Endothelial cell of umbilical vein (primary cell): Measurements from ENCODE around the gene FECH.

Experiments
- EZH2 ChIP-seq: IDR thresholded peaks from 2 replicates; pipeline ENCODE4 v1.6.1; 2012; ENCODE audit warnings: borderline replicate concordance, low read depth, mild to moderate bottlenecking, moderate library complexity, low read length, inconsistent platforms; ENCODE audit not compliant: severe bottlenecking
- FOS ChIP-seq: IDR thresholded peaks from 2 replicates; pipeline ENCODE4 v1.6.1; 2011; ENCODE audit warnings: mild to moderate bottlenecking, low read length, moderate library complexity, borderline replicate concordance; ENCODE audit not compliant: insufficient read depth
- GATA2 ChIP-seq: IDR thresholded peaks from 2 replicates; pipeline ENCODE4 v1.7.0; 2011; ENCODE audit warnings: low read depth, mild to moderate bottlenecking, moderate library complexity, mixed read lengths, low read length; ENCODE audit not compliant: insufficient read length, insufficient read depth
- JUN ChIP-seq: IDR thresholded peaks from 2 replicates; pipeline ENCODE4 v1.6.1; 2011; ENCODE audit warnings: borderline replicate concordance, low read depth; ENCODE audit not compliant: insufficient read length, insufficient read depth
- MYC ChIP-seq: IDR thresholded peaks from one replicate; pipeline ENCODE4 v1.6.1; 2011; ENCODE audit warnings: mild to moderate bottlenecking, low read depth, low read length
- POLR2A ChIP-seq: IDR thresholded peaks from 2 replicates; pipeline ENCODE4 v1.6.1; 2012; ENCODE audit warnings: low read depth, mild to moderate bottlenecking, control low read depth, low read length
- POLR2AphosphoS5 ChIP-seq: IDR thresholded peaks from 2 replicates; pipeline ENCODE4 v1.6.1; 2012; ENCODE audit warnings: low read depth, mild to moderate bottlenecking, control low read depth, low read length, moderate library complexity; ENCODE audit not compliant: insufficient read depth
- TF ChIP-seq, protein P1 (sequence below), 2 donors: IDR thresholded peaks; 1 replicate in 1 of 2; 2 replicates in 1 of 2; pipeline ENCODE4 v1.5.1; 2011; ENCODE audit warnings: low read length in 2 of 2, mild to moderate bottlenecking in 2 of 2, moderate library complexity in 2 of 2, control low read depth in 1 of 2, inconsistent platforms in 1 of 2, low read depth in 1 of 2; ENCODE audit not compliant: insufficient read depth in 1 of 2; ENCODE audit errors: extremely low read depth in 1 of 2
- TF ChIP-seq, protein P2 (sequence below): IDR thresholded peaks from 2 replicates; pipeline ENCODE4 v1.6.1; 2011; ENCODE audit not compliant: insufficient read depth, insufficient read length

DNA sequence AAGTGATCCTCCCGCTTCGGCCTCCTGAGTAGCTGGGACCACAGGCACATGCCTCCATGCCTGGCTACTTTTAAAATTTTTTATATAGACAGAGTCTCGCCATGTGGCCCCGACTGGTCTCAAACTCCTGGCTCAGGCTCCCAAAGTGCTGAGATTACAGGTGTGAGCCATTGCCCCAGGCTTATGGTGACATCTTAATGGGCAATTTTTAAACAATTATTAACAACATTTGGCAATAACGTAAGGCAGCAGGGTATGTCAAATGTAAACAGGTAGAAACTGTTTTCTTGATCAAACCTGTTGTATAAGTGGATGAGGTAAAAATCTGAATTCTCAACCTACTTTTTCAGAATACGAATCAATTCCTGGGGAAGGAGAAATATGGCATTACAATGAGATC lies 11.0 kb downstream of the FECH start:
- TF ChIP-seq EZH2, result no peak
- no peak for TF ChIP-seq POLR2A
- no peak for TF ChIP-seq POLR2AphosphoS5
- TF ChIP-seq, protein P1, sequence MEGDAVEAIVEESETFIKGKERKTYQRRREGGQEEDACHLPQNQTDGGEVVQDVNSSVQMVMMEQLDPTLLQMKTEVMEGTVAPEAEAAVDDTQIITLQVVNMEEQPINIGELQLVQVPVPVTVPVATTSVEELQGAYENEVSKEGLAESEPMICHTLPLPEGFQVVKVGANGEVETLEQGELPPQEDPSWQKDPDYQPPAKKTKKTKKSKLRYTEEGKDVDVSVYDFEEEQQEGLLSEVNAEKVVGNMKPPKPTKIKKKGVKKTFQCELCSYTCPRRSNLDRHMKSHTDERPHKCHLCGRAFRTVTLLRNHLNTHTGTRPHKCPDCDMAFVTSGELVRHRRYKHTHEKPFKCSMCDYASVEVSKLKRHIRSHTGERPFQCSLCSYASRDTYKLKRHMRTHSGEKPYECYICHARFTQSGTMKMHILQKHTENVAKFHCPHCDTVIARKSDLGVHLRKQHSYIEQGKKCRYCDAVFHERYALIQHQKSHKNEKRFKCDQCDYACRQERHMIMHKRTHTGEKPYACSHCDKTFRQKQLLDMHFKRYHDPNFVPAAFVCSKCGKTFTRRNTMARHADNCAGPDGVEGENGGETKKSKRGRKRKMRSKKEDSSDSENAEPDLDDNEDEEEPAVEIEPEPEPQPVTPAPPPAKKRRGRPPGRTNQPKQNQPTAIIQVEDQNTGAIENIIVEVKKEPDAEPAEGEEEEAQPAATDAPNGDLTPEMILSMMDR (IDR thresholded peaks at IDR 0.05; ENCODE audit: extremely low read depth in 1 of 2, insufficient read depth in 1 of 2, low read depth in 1 of 2, low read length in 2 of 2), result no peak
- TF ChIP-seq, protein P2, sequence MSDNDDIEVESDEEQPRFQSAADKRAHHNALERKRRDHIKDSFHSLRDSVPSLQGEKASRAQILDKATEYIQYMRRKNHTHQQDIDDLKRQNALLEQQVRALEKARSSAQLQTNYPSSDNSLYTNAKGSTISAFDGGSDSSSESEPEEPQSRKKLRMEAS, result no peak
- TF ChIP-seq GATA2, result no peak
- TF ChIP-seq FOS, result no peak
- TF ChIP-seq JUN, result no peak
- TF ChIP-seq MYC, result no peak
